Esophagus muscularis mucosa (tissue), 3 donors: ENCODE results near the gene BLOC1S5.

Experiments used
- CTCF ChIP-seq, 3 experiments: fragments of 200-600 bp in 2 of 3; fragments of 450-650 bp in 1 of 3; sonication (generic) in 2 of 3; IDR thresholded peaks; one replicate each; pipeline ENCODE4 v1.5.1; 2017 to 2019; ENCODE audit warnings: antibody characterized with exemption in 3 of 3, mild to moderate bottlenecking in 2 of 3, moderate library complexity in 1 of 3
- POLR2A ChIP-seq: fragments of 450-650 bp; IDR thresholded peaks from one replicate; pipeline ENCODE4 v1.6.1; 2017; ENCODE audit warnings: antibody characterized with exemption, moderate library complexity, mild to moderate bottlenecking, low read depth

GRCh38 chr6:8063761-8064637 is at the start of gene BLOC1S5:
- TF ChIP-seq CTCF (IDR thresholded peaks at IDR 0.05), result peak in 2 of 3 experiments; percentile 12 to 21
- TF ChIP-seq POLR2A, result peak; percentile 65
